Spleen (tissue), 7 donors: ENCODE results near the gene NGEF.

Experiments used
- CTCF ChIP-seq, 11 experiments: fragments of 200-600 bp in 7 of 11; fragments of 450-650 bp in 4 of 11; sonication (generic) in 4 of 11; IDR thresholded peaks in 8 of 11; conservative IDR thresholded peaks in 3 of 11; 1 replicate in 7 of 11; 2 replicates in 4 of 11; pipeline versions ENCODE4 v1.4.0 to v1.8.0; 2016 to 2021; ENCODE audit warnings: antibody characterized with exemption in 11 of 11, inconsistent platforms in 4 of 11, mild to moderate bottlenecking in 1 of 11
- POLR2A ChIP-seq, 3 donors: fragments of 450-650 bp; IDR thresholded peaks; one replicate each; pipeline ENCODE4 v1.5.1; 2017; ENCODE audit warnings: antibody characterized with exemption in 3 of 3, mild to moderate bottlenecking in 1 of 3
- donor health status: DM: no; HTN: no; CAD: no; lungs with moderate emphysema.
- donor health status: DM: no; HTN: no; CAD: no.
- donor health status: DM: no; HTN: no; CAD: no.

- TF ChIP-seq CTCF (IDR thresholded peaks at IDR 0.05 in 8 of 11, conservative IDR thresholded peaks at IDR 0.05 in 3 of 11): no peak
- no peak for TF ChIP-seq POLR2A (IDR thresholded peaks at IDR 0.05)
These were observed 4.9 kb upstream of the NGEF start for GRCh38 chr2:233017947-233018346.
